Measurements from ENCODE around the gene SMYD5.

DNA sequence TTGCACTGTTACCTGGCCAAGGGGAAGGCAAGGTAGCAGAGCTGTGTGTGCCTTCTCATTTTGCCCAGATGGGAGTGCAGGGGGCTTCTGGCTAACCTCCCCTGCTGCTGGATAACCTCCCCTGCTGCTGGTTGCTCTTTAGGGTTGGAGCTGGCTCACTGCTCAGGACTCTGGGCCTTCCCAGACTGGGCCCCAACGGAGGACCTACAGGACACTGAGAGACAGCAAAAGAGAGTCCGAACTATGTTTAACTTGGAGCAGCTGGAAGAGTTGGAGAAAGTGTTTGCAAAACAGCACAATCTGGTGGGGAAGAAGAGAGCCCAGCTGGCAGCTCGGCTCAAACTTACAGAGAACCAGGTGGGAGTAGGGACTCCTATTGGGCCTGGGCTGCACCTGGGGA lies 5.8 kb upstream of the SMYD5 start:
- TF ChIP-seq POLR2A (IDR thresholded peaks at IDR 0.05) = no peak
- TF ChIP-seq, protein P1, sequence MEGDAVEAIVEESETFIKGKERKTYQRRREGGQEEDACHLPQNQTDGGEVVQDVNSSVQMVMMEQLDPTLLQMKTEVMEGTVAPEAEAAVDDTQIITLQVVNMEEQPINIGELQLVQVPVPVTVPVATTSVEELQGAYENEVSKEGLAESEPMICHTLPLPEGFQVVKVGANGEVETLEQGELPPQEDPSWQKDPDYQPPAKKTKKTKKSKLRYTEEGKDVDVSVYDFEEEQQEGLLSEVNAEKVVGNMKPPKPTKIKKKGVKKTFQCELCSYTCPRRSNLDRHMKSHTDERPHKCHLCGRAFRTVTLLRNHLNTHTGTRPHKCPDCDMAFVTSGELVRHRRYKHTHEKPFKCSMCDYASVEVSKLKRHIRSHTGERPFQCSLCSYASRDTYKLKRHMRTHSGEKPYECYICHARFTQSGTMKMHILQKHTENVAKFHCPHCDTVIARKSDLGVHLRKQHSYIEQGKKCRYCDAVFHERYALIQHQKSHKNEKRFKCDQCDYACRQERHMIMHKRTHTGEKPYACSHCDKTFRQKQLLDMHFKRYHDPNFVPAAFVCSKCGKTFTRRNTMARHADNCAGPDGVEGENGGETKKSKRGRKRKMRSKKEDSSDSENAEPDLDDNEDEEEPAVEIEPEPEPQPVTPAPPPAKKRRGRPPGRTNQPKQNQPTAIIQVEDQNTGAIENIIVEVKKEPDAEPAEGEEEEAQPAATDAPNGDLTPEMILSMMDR (IDR thresholded peaks at IDR 0.05) = no peak
